Measurements from ENCODE around the gene DUSP14.
A peak's percentile ranks its signal among the peaks of the same experiment; 100 is the strongest.
"Not testable (repeated sequence)": the region's sequence is repeated elsewhere in the genome, so short reads cannot be mapped to it uniquely, and the experiment has no call there.

The DUSP14 gene

DNA sequence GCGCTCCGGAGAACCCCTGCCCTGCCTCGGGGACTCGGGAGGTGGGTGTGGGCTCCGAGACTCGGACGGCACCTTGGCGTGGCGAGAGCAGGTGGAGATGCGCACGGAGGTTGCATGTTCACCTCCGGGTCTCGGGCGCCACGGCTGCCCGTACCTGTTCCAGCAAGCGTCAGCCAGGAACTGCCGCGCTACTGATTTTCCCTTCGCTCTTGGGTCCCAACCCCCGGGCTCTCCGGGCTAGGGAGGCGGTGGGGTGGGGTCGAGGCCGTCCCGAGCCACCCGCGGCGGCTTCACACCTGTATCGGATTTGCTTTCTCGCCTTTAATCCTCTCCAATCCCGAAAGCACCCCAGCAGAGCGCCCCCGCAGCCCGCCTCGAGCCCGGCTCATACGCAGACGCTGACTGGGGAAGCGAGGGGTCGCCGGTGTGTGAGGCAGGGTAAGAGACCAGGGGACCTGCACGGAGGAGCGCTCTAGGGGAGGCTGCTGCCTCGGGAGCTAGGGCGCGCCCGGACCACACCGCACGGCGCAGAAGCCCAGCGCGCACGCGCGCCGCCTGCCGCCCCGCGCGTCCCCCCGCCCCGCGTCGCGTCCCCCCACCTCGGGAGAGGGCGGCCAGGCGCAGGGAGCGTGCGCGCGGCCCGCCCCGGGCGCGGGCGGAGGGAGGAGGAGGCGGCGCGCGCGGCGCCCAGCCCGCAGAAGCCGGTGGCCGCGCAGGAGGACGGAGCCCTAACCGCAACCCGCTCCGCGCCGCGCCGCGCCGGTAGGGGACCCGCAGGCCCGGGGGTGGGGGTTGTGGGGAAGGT, at the start of gene DUSP14:
Gene DUSP14 (plus strand): TSS at position 695 of the 805 bp plus-strand sequence. CDS start 22,382 bp downstream, outside the sequence.
- DNase-seq (ENCODE audit: low read depth in 2 of 2): peak; percentile 74 to 80

GRCh38 chr17:37440424-37440823, 49.3 kb upstream of the DUSP14 start:
- no peak for DNase-seq (ENCODE audit: low read depth in 2 of 2)

GRCh38 chr17:37441369-37442014, 48.2 kb upstream of the DUSP14 start:
- not testable (repeated sequence) for DNase-seq (ENCODE audit: low read depth in 2 of 2)

DNA sequence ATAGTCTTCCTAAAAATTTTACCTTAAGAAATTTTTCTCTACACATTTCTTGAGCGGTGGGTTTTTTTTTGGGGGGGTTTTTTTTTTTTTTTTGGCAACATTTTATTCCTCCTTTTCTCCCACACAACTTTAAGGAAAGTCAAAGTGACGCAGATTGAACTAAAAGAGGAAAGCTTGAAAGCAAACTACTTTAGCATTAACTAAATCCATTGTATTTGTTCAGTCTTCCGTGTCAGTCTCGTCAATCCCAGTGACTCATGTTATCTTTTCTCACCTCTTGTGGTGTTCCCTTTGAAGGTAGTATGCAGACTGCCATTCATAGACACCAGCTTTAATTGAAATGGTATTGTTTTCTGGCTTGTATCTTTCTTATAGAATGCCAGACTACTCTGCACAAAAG, 43.7 kb upstream of the DUSP14 start:
- DNase-seq (ENCODE audit: low read depth in 2 of 2): no peak

GRCh38 chr17:37447641-37448040, 42.0 kb upstream of the DUSP14 start:
- DNase-seq (ENCODE audit: low read depth in 2 of 2): no peak

DNA sequence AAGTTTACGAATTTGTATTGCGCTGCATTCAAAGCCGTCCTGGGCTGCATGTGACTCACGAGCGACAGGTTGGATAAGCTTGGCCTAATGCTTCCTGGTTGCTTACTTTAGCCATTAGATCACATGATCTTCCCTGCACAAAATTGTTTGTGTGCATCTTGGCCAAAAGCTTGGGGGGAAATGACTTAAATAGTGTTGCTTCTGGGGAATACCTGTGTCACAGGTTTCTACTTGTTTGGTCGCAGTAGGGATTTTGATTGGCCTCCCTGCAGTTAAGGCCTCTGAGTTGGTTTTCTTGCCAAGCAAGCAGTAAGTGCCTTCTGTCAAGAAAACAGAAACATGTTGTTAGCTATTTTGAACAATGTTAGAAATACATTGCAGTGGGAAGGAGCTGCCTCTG, 39.6 kb upstream of the DUSP14 start:
- DNase-seq (ENCODE audit: low read depth in 2 of 2): no peak

DNA sequence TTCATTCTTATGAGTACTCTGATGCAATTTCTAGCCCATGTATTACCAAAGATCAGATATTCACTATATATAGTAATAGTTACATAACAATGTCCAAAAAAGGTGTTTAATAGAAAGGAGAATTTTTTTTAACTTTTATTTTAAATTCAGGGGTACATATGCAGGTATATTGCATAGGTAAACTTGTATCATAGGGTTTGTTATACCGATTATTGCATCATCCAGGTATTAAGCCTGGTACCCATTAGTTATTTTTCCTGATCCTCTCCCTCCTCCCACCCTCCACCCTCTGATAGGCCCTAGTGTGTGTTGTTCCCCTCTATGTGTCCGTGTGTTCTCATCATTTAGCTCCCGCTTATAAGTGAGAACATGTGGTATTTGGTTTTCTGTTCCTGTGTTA, 31.9 kb upstream of the DUSP14 start:
- not testable (repeated sequence) for DNase-seq (ENCODE audit: low read depth in 2 of 2)

DNA sequence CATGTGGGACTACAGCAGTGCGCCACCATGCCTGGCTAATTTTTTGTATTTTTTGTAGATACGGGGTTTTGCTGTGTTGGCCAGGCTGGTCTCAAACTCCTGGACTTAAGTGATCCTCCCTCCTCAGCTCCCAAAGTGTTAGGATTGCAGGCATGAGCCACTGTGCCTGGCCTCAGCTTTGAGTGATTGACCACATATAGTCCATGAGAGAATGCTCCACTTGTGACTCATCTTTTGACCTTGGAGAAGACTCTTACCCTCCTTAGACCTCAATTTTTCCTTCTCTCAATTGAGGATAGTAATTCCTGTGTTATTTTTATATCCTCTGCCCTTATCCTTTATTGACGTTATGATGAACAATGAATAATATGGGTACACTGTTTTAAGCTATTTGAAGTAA, 30.9 kb upstream of the DUSP14 start:
- DNase-seq (ENCODE audit: low read depth in 2 of 2): no peak

- DNase-seq (ENCODE audit: low read depth in 2 of 2): no peak
Measured at GRCh38 chr17:37461668-37462067, 28.0 kb upstream of the DUSP14 start.

DNA sequence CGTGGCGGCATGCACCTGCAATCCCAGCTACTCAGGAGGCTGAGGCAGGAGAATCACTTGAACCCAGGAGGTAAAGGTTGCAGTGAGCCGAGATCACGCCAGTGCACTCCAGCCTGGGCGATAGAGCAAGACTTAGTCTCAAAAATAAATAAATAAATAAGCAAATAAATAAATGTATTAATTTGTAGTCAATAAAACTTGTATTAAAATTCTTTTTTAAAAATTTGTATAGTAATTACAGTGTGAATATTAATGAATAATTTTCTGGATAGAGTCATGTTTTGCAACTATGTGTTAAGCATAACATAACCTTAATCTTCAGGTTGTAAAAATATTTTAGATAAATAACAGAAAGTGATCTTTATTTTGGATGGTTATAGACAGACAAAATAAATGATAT, 27.2 kb upstream of the DUSP14 start:
- no peak for DNase-seq (ENCODE audit: low read depth in 2 of 2)

GRCh38 chr17:37463039-37463438, 26.7 kb upstream of the DUSP14 start:
- no peak for DNase-seq (ENCODE audit: low read depth in 2 of 2)

- DNase-seq (ENCODE audit: low read depth in 2 of 2): no peak
Measured at GRCh38 chr17:37465069-37465616, 24.5 kb upstream of the DUSP14 start.

DNA sequence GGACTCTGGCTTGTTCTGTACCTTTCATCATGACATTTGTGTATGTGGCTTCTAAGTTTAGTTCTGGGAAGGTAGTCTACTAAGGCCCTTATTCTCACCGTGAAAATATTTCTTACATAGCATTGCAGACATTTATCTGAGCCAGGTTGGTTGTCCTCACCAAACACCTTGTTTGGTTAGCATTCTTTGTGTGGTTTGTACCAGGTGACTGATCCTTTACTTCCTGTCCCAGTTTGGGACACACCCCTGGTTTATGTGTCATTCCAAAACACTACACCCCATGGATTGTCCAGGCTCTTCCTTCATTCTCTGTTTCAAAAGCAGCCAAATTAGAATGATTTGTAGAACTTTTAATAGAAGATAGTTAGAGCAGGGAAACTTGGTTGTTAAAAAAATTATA, 23.2 kb upstream of the DUSP14 start:
- DNase-seq (ENCODE audit: low read depth in 2 of 2): no peak

DNA sequence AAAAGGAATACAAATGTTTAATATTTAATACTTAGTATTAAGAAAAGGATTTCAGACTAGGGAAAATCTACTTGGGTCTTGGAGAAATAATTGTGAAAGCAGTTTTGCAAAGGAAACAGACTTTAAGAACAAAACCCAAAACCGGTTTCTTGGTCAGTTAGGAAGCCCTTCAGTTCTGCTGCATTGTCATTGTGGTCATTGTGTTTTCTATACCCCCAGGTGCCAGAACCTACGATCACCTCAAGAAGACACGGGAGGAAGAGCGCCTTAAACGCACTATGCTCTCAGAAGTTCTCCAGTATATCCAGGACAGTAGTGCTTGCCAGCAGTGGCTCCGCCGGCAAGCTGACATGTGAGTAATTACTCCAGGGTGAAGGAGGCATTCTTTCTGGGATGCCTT, 19.5 kb upstream of the DUSP14 start:
- no peak for DNase-seq (ENCODE audit: low read depth in 2 of 2)

GRCh38 chr17:37475731-37476420, 13.8 kb upstream of the DUSP14 start:
- no peak for DNase-seq (ENCODE audit: low read depth in 2 of 2)

GRCh38 chr17:37476431-37477120, 13.1 kb upstream of the DUSP14 start:
- no peak for DNase-seq (ENCODE audit: low read depth in 2 of 2)

GRCh38 chr17:37478187-37478586, 11.5 kb upstream of the DUSP14 start:
- no peak for DNase-seq (ENCODE audit: low read depth in 2 of 2)

DNA sequence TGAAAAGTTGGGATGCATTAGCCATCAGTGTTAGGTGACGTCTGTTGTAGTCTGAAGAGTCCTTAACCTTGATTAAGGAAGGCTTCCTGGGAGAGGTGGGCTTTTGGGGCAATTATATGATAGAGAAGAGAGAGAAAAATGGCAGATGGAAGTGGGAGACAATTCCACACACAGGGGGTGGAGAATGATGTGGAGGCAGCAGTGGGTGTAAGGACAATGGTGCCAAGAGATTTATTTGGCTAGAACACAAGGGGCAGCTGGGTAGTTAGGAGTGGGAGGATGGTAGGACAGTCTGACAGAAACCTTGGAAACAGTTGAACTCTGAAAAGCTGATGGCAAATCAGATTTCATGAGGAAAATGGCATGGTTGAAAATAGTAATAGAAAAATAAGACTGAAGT, 10.7 kb upstream of the DUSP14 start:
- DNase-seq (ENCODE audit: low read depth in 2 of 2): no peak

DNA sequence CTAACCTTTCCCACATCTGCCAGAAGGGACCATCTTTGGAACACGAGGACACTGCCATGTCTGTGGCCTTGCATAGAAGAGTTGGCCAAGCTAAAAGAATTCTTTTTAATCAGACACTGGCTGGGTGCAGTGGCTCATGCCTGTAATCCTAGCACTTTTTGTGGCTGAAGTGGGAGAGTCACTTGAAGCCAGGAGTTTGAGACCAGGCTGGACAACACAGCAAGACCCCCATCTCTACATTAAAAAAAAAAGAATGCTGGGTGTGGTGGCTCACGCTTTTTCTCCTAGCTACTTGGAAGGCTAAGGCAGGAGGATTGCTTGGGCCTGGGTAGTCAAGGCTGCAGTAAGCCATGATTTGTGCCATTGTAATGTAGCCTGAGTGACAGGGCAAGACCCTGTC, 9.3 kb upstream of the DUSP14 start:
- no peak for DNase-seq (ENCODE audit: low read depth in 2 of 2)

- no peak for DNase-seq (ENCODE audit: low read depth in 2 of 2)
Measured at GRCh38 chr17:37481001-37481665, 8.6 kb upstream of the DUSP14 start.

GRCh38 chr17:37483311-37484039, 6.2 kb upstream of the DUSP14 start:
- no peak for DNase-seq (ENCODE audit: low read depth in 2 of 2)

Data from stimulated activated CD8-positive, alpha-beta memory T cell treated with anti-CD3 and anti-CD28 coated beads, Interleukin-15, amount 100 ng/mL, for 48 hours (primary cell).